GM12891 (cell line): ENCODE measurements around the gene HCFC2.

Source experiments
- POLR2A ChIP-seq: IDR thresholded peaks from 2 replicates; pipeline ENCODE4 v1.6.1; 2011; ENCODE audit warnings: low read depth, low read length, control low read depth
- POLR2AphosphoS5 ChIP-seq: IDR thresholded peaks from 2 replicates; pipeline ENCODE4 v1.6.1; 2011; ENCODE audit warnings: low read depth, low read length, control low read depth
- POU2F2 ChIP-seq: IDR thresholded peaks from 2 replicates; pipeline ENCODE4 v1.6.1; 2011; ENCODE audit warnings: low read depth, mild to moderate bottlenecking, control low read depth, low read length, moderate library complexity
- SPI1 ChIP-seq: IDR thresholded peaks from 2 replicates; pipeline ENCODE4 v1.6.1; 2011; ENCODE audit warnings: low read depth, low read length, control low read depth
- TAF1 ChIP-seq: IDR thresholded peaks from 2 replicates; pipeline ENCODE4 v1.6.1; 2011; ENCODE audit warnings: low read depth, low read length, control low read depth

DNA sequence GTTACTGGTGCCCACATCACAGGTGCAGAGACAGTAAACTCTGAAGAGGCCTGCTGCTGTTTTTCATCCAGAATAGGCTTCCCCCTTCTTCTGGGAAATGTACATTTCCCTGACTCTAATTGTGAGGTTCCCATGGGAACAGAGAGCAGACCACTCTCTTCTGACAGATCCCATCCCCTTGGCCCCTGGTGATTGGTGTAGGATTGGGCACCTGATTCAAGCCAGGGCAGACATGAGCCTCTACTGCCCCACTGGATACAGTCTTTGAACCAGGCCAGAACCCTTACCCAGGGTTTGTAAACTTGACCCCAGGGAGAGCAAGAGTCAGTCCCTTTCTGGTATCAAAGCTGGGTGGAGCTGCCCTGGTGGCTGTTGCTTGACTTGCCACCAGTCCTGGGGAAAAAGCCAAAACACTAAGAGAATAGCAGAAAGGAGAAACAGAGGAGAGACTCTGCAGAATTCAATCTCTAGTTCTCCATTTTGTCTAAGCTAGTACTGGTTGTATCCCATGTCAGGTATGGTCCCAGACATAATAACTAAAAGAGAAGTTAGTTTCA is 88.4 kb downstream of the HCFC2 start:
- TF ChIP-seq SPI1, result no peak
- no peak for TF ChIP-seq POLR2A
- no peak for TF ChIP-seq POU2F2
- TF ChIP-seq POLR2AphosphoS5, result no peak
- TF ChIP-seq TAF1, result no peak
